ENCODE results near the gene KIAA0753.

Gene KIAA0753

GRCh38 chr17:6630390-6630789, 10.1 kb downstream of the KIAA0753 start:
- no peak for TF ChIP-seq CTCF (IDR thresholded peaks at IDR 0.05; ENCODE audit: insufficient read depth, low read length, poor library complexity, severe bottlenecking)
- no peak overlapping the region for H3K4me3 ChIP-seq (replicated peaks; ENCODE audit: low read depth, low read length)
- no peak for DNase-seq (ENCODE audit: extremely low read depth, insufficient read length)
- H3K36me3 ChIP-seq (ENCODE audit: control insufficient read depth, insufficient read depth, low read length) = peaks cover 5% of the 10 kb centered on the region
- no peaks in the 10 kb centered on the region for H3K27me3 ChIP-seq (replicated peaks; ENCODE audit: control insufficient read depth, insufficient read depth, low read length)

- H3K4me3 ChIP-seq (replicated peaks; ENCODE audit: low read depth, low read length) = no peak overlapping the region
- no peaks in the 10 kb centered on the region for H3K27me3 ChIP-seq (replicated peaks; ENCODE audit: control insufficient read depth, insufficient read depth, low read length)
- TF ChIP-seq CTCF (IDR thresholded peaks at IDR 0.05; ENCODE audit: insufficient read depth, low read length, poor library complexity, severe bottlenecking) = no peak
- peaks cover 5% of the 10 kb centered on the region for H3K36me3 ChIP-seq (ENCODE audit: control insufficient read depth, insufficient read depth, low read length)
- DNase-seq (ENCODE audit: extremely low read depth, insufficient read length) = no peak
Measured at GRCh38 chr17:6627019-6627418, 13.5 kb downstream of the KIAA0753 start.

- Histone ChIP-seq H3K36me3 (ENCODE audit: control insufficient read depth, insufficient read depth, low read length) (peaks cover 5% of the 10 kb centered on the region), H3K27me3 (replicated peaks; ENCODE audit: control insufficient read depth, insufficient read depth, low read length) (no peaks in the 10 kb centered on the region), H3K4me3 (replicated peaks; ENCODE audit: low read depth, low read length) (no peak overlapping the region)
- no peak for DNase-seq (ENCODE audit: extremely low read depth, insufficient read length)
- TF ChIP-seq CTCF (IDR thresholded peaks at IDR 0.05; ENCODE audit: insufficient read depth, low read length, poor library complexity, severe bottlenecking) = no peak
Measured at GRCh38 chr17:6626616-6627015, 13.9 kb downstream of the KIAA0753 start.

GRCh38 chr17:6623941-6624340, 16.6 kb downstream of the KIAA0753 start:
- Histone ChIP-seq H3K27me3 (replicated peaks; ENCODE audit: control insufficient read depth, insufficient read depth, low read length) (no peaks in the 10 kb centered on the region), H3K4me3 (replicated peaks; ENCODE audit: low read depth, low read length) (no peak overlapping the region), H3K36me3 (ENCODE audit: control insufficient read depth, insufficient read depth, low read length) (peaks cover 4% of the 10 kb centered on the region)
- TF ChIP-seq CTCF (IDR thresholded peaks at IDR 0.05; ENCODE audit: insufficient read depth, low read length, poor library complexity, severe bottlenecking) = no peak
- no peak for DNase-seq (ENCODE audit: extremely low read depth, insufficient read length)

GRCh38 chr17:6611231-6611630, 29.3 kb downstream of the KIAA0753 start:
- DNase-seq (ENCODE audit: extremely low read depth, insufficient read length) = no peak
- H3K27me3 ChIP-seq (replicated peaks; ENCODE audit: control insufficient read depth, insufficient read depth, low read length) = no peaks in the 10 kb centered on the region
- H3K4me3 ChIP-seq (replicated peaks; ENCODE audit: low read depth, low read length) = no peak overlapping the region
- peaks cover 9% of the 10 kb centered on the region for H3K36me3 ChIP-seq (ENCODE audit: control insufficient read depth, insufficient read depth, low read length)
- TF ChIP-seq CTCF (IDR thresholded peaks at IDR 0.05; ENCODE audit: insufficient read depth, low read length, poor library complexity, severe bottlenecking) = no peak

DNA sequence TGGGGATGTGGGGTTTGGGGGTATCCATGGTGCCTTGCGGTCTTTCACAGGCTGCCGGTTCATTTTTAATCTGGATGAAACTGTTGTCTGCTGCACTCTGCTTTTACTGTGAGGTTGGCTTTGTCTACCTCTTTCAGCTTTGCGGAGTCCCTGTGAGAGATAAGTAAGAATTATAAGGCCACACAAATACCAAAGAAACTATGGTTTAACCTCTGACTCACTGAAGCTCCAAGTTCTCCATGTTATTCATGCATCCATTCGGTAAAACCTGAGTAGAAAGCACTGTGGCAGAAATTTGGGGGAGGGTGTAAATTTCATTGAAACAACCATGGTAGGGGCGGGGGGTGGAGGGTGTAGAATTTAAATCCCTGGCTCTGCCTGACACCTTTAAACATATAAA, 30.5 kb downstream of the KIAA0753 start:
- H3K4me3 ChIP-seq (replicated peaks; ENCODE audit: low read depth, low read length) = no peak overlapping the region
- DNase-seq (ENCODE audit: extremely low read depth, insufficient read length) = no peak
- TF ChIP-seq CTCF (IDR thresholded peaks at IDR 0.05; ENCODE audit: insufficient read depth, low read length, poor library complexity, severe bottlenecking) = no peak
- H3K36me3 ChIP-seq (ENCODE audit: control insufficient read depth, insufficient read depth, low read length) = peaks cover 9% of the 10 kb centered on the region
- H3K27me3 ChIP-seq (replicated peaks; ENCODE audit: control insufficient read depth, insufficient read depth, low read length) = no peaks in the 10 kb centered on the region

All from GM06990 (cell line).